Body of pancreas (tissue), 4 donors: Measurements from ENCODE around the gene SNX19.

Experiments
- CTCF ChIP-seq, 7 experiments: fragments of 450-650 bp in 4 of 7; fragments of 200-600 bp in 3 of 7; sonication (generic) in 3 of 7; IDR thresholded peaks; one replicate each; pipeline ENCODE4 v1.5.1; 2016 to 2019; ENCODE audit warnings: antibody characterized with exemption in 7 of 7
- POLR2A ChIP-seq, 3 donors: fragments of 450-650 bp; IDR thresholded peaks; one replicate each; pipeline ENCODE4 v1.6.1; 2016; ENCODE audit warnings: antibody characterized with exemption in 3 of 3, mild to moderate bottlenecking in 2 of 3

- TF ChIP-seq CTCF (IDR thresholded peaks at IDR 0.05): no peak
- TF ChIP-seq POLR2A (IDR thresholded peaks at IDR 0.05): no peak
Observed at GRCh38 chr11:130906616-130907015, 9.7 kb downstream of the SNX19 start.
